Common myeloid progenitor, CD34-positive (primary cell): ENCODE measurements around the gene NPFF.

Experiments used
- CTCF ChIA-PET: fragments of 350-600 bp; sonication (Branson Sonifier 250); formaldehyde crosslinking; loops from one replicate; lab custom pipeline; 2021; ENCODE audit warnings: antibody characterized with exemption; lab: Charles Lee
- POLR2A ChIA-PET: fragments of 350-600 bp; sonication (Branson Sonifier 250); formaldehyde crosslinking; loops from one replicate; lab custom pipeline; 2021; ENCODE audit warnings: antibody characterized with exemption; lab: Charles Lee
- DNase-seq, 3 donors: peaks; one replicate each; pipeline versions ENCODE4 v3.0.0 to v3.0.0-alpha.2; 2013
- H3K27ac ChIP-seq, 2 experiments: 1 replicate in 1 of 2; 2 replicates in 1 of 2; pipeline ENCODE4 v1.7.0; 2013; ENCODE audit warnings: inconsistent platforms in 2 of 2, low read length in 2 of 2, mild to moderate bottlenecking in 2 of 2, low read depth in 1 of 2, moderate library complexity in 1 of 2; ENCODE audit not compliant: severe bottlenecking in 2 of 2, insufficient read depth in 1 of 2, poor library complexity in 1 of 2
- H3K27me3 ChIP-seq, 5 experiments: replicated peaks in 2 of 5; 1 replicate in 3 of 5; 2 replicates in 2 of 5; pipeline versions ENCODE4 v1.6.1 to v1.7.0; 2013; ENCODE audit warnings: low read length in 4 of 5, mild to moderate bottlenecking in 2 of 5, moderate library complexity in 2 of 5, inconsistent platforms in 1 of 5; ENCODE audit not compliant: insufficient read depth in 5 of 5, control insufficient read depth in 4 of 5
- H3K36me3 ChIP-seq, 4 experiments: 1 replicate in 2 of 4; 2 replicates in 2 of 4; pipeline versions ENCODE4 v1.6.1 to v1.7.0; 2013; ENCODE audit warnings: low read length in 3 of 4, control low read depth in 1 of 4, mild to moderate bottlenecking in 1 of 4; ENCODE audit not compliant: control insufficient read depth in 4 of 4, insufficient read depth in 4 of 4
- H3K4me1 ChIP-seq, 4 experiments: 1 replicate in 3 of 4; 2 replicates in 1 of 4; pipeline versions ENCODE4 v1.6.1 to v1.7.1; 2013; ENCODE audit warnings: low read length in 3 of 4, mild to moderate bottlenecking in 3 of 4, control low read depth in 1 of 4, inconsistent platforms in 1 of 4, moderate library complexity in 1 of 4; ENCODE audit not compliant: control insufficient read depth in 4 of 4, insufficient read depth in 4 of 4; ENCODE audit errors: control extremely low read depth in 1 of 4
- H3K4me3 ChIP-seq, 7 experiments: 1 replicate in 4 of 7; 2 replicates in 3 of 7; pipeline versions ENCODE4 v1.5.1 to v1.7.0; 2013; ENCODE audit warnings: mild to moderate bottlenecking in 7 of 7, low read length in 6 of 7, moderate library complexity in 6 of 7, inconsistent platforms in 2 of 7, low read depth in 2 of 7, control low read depth in 1 of 7; ENCODE audit not compliant: insufficient read depth in 4 of 7, control insufficient read depth in 1 of 7; ENCODE audit errors: extremely low read depth in 1 of 7
- H3K9me3 ChIP-seq, 5 experiments: 1 replicate in 4 of 5; 2 replicates in 1 of 5; pipeline versions ENCODE4 v1.6.1 to v1.7.1; 2013; ENCODE audit warnings: low read length in 4 of 5, mild to moderate bottlenecking in 2 of 5, inconsistent platforms in 1 of 5, low read depth in 1 of 5, moderate library complexity in 1 of 5; ENCODE audit not compliant: control insufficient read depth in 4 of 5, insufficient read depth in 2 of 5; ENCODE audit errors: control extremely low read depth in 1 of 5
- WGBS: methylation state at CpG from one replicate; pipeline ENCODE4 v1.1.5; 2013; ENCODE audit not compliant: insufficient coverage; 5-methylcytosine and 5-hydroxymethylcytosine counted together

Gene NPFF

DNA sequence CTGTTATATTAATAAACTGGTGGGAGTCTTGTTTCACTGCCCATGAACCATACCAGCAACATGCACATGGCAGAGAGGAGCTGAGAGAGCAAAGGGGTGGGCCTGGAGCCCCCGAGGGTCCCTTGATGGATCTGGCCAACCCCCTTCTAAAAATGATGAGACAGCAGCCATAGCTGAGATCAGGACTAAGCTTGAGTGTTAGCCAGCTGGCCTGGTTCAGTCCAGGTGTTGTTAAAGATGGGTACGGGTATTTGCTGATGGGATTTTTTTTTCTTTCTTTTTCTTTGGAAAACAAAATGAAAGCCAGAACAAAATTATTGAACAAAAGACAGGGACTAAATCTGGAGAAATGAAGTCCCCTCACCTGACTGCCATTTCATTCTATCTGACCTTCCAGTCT lies 39.4 kb downstream of the NPFF start:
- no peak for DNase-seq
- Histone ChIP-seq H3K27ac (no peak overlapping the region), H3K4me1 (no peaks in the 10 kb centered on the region), H3K9me3 (no peaks in the 10 kb centered on the region), H3K4me3 (no peak overlapping the region), H3K27me3 (no peaks in the 10 kb centered on the region), H3K36me3 (peaks cover 57 to 97% (median 88%) of the 10 kb centered on the region in 4 experiments)
- ChIA-PET CTCF (interaction anchor here (0.7 to 4.1 kb wide), 6 partner anchors 8 to 120 kb away, joined by 3 to 14 read pairs (median 8); no protein-coding TSS in a partner anchor), POLR2A (interaction anchor here (0.7 kb wide), 1 partner anchor 13 kb away, joined by 3 read pairs; no protein-coding TSS in a partner anchor)
- WGBS, result 80% methylated on average over 1 of the region's 2 CpGs

DNA sequence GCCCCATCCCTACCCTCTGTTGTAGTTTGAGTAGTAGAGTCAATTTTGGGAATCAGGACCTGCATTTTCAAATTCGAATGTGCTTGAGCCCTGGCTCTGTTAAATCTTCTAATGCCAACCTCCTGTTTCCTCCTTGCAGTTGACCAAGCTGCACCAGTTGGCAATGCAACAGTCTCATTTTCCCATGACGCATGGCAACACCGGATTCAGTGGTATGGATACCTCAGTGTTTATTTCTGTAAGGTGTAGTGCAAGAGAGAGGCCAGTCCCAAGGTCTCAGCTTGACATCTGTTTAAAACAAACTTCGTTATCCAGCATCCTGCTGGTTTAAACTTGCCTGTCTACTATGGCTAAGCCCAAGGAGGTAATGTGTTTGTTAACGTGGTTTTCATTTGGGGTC lies 40.2 kb downstream of the NPFF start:
- Histone ChIP-seq H3K9me3 (no peaks in the 10 kb centered on the region), H3K4me1 (no peaks in the 10 kb centered on the region), H3K36me3 (peaks cover 57 to 97% (median 88%) of the 10 kb centered on the region in 4 experiments), H3K4me3 (no peak overlapping the region), H3K27ac (no peak overlapping the region), H3K27me3 (no peaks in the 10 kb centered on the region)
- 100% methylated on average over 3 of the region's 5 CpGs for WGBS
- POLR2A ChIA-PET, result no interaction called here
- no peak for DNase-seq
- CTCF ChIA-PET, result interaction anchor here (2.3 to 4.1 kb wide), 3 partner anchors 9 to 12 kb away, joined by 6 to 14 read pairs (median 9); no protein-coding TSS in a partner anchor

DNA sequence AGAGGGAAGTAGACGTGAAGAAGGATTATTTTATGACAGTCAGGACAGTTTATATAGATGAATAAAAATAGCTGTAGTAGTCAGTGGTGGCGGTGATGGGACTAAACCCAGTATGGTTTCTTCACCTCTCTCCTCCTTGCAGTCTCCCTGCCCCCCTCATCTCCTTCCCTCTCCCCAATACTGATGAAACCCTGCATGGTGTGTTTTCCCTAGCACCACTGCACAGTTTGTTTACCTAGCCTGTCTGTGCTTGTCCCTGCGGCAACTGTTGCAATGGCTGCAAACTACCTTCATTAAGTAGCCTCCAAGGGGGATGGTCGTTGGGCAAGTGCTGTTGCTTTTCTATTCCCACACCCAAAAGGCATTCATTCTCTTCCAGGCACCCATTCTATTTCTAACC lies 40.6 kb downstream of the NPFF start:
- 96% methylated on average over 2 of the region's 4 CpGs for WGBS
- H3K27ac ChIP-seq, result no peak overlapping the region
- H3K27me3 ChIP-seq, result no peaks in the 10 kb centered on the region
- no peaks in the 10 kb centered on the region for H3K4me1 ChIP-seq
- ChIA-PET POLR2A (interaction anchor here (1.1 kb wide), 1 partner anchor 9 kb away, joined by 5 read pairs; no protein-coding TSS in a partner anchor), CTCF (interaction anchor here (1.1 to 4.1 kb wide), 4 partner anchors 9 to 12 kb away, joined by 4 to 24 read pairs (median 12); no protein-coding TSS in a partner anchor)
- no peak overlapping the region for H3K4me3 ChIP-seq
- no peak for DNase-seq
- peaks cover 55 to 97% (median 86%) of the 10 kb centered on the region in 4 experiments for H3K36me3 ChIP-seq
- no peaks in the 10 kb centered on the region for H3K9me3 ChIP-seq

DNA sequence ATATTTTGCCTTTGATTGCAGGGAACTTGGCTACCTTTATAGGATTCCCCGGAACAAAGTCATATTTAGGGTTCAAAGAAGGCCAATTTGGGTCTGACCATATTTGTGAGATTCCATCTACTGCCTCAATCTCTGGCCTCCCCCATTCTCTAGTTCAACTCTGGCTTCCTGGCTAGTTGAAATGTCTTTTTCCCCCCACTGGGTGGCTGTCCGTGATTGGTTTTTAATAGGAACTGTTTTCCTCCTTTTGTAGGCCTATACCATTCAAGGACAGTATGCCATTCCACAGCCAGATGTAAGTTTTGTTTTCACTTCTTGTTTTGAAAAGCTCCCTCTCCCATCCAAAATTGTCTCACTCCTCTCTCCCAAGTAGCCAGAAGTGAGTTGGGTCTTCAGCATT lies 41.6 kb downstream of the NPFF start:
- POLR2A ChIA-PET, result interaction anchor here (1.1 kb wide), 1 partner anchor 8 kb away, joined by 5 read pairs; no protein-coding TSS in a partner anchor
- Histone ChIP-seq H3K27me3 (no peaks in the 10 kb centered on the region), H3K4me3 (no peak overlapping the region), H3K27ac (no peak overlapping the region), H3K4me1 (no peaks in the 10 kb centered on the region), H3K36me3 (peaks cover 56 to 99% (median 86%) of the 10 kb centered on the region in 4 experiments), H3K9me3 (no peaks in the 10 kb centered on the region)
- DNase-seq, result no peak
- 100% methylated on average over 1 of the region's 2 CpGs for WGBS
- CTCF ChIA-PET, result interaction anchor here (1.1 to 4.1 kb wide), 3 partner anchors 10 to 13 kb away, joined by 4 to 24 read pairs (median 14); no protein-coding TSS in a partner anchor

DNA sequence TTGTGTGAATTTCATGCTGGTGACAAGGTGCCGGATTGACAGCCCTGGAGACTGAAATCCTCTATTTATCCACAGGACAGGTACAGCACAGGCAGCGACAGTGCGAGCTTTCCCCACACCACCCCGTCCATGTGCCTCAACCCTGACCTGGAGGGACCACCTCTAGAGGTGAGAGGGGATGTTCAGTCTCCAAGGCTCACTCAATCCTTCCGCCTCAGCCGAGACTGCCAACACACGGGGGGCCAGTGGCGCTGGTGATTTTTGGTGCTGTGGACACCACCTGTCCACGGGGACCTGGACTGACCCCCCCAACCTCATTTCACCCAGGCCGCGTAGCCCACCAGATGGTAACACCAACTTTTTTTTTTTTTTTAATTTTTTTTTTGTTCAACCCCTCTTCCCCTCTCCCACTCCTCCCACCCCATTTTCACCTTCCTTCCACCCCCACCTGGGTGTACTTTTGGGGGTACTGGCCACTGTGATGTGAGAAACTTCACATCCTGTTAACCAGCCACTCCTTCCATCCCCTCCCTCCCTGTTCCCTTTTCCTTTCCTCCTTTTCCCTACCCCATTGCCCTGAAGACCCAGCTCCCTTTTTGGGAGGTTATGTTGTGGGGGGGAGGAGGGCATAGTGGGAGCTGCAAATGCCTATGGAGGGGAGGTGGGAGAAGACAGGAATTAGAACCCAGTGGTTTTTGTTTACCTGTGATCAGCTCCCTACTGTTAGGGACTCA lies 42.4 kb downstream of the NPFF start:
- WGBS, result 94% methylated on average over 6 of the region's 11 CpGs
- DNase-seq, result no peak
- H3K9me3 ChIP-seq, result no peaks in the 10 kb centered on the region
- ChIA-PET CTCF (interaction anchor here (1.2 to 3.8 kb wide), 3 partner anchors 9 to 25 kb away, joined by 4 to 24 read pairs (median 6); no protein-coding TSS in a partner anchor), POLR2A (interaction anchor here (0.5 kb wide), 1 partner anchor 12 kb away, joined by 3 read pairs; no protein-coding TSS in a partner anchor)
- H3K27me3 ChIP-seq, result no peaks in the 10 kb centered on the region
- H3K4me3 ChIP-seq, result no peak overlapping the region
- peaks cover 51 to 99% (median 89%) of the 10 kb centered on the region in 4 experiments for H3K36me3 ChIP-seq
- no peaks in the 10 kb centered on the region for H3K4me1 ChIP-seq
- H3K27ac ChIP-seq, result no peak overlapping the region

- peaks cover 48 to 100% (median 89%) of the 10 kb centered on the region in 4 experiments for H3K36me3 ChIP-seq
- no peaks in the 10 kb centered on the region for H3K27me3 ChIP-seq
- WGBS, result 83% methylated on average over 3 of the region's 5 CpGs
- ChIA-PET CTCF (interaction anchor here (1.2 to 3.8 kb wide), 3 partner anchors 8 to 26 kb away, joined by 4 to 24 read pairs (median 6); no protein-coding TSS in a partner anchor), POLR2A (no interaction called here)
- H3K27ac ChIP-seq, result no peak overlapping the region
- no peaks in the 10 kb centered on the region for H3K4me1 ChIP-seq
- H3K4me3 ChIP-seq, result no peak overlapping the region
- H3K9me3 ChIP-seq, result no peaks in the 10 kb centered on the region
- no peak for DNase-seq
Observed at GRCh38 chr12:53463802-53464560, 43.3 kb downstream of the NPFF start.
